Measurements from ENCODE around the gene WHRN.

- no peak for TF ChIP-seq POLR2AphosphoS5 (IDR thresholded peaks at IDR 0.05; ENCODE audit: low read depth, low read length)
- no peak for TF ChIP-seq REST (IDR thresholded peaks at IDR 0.05; ENCODE audit: insufficient read depth in 1 of 2, low read depth in 2 of 2, low read length in 2 of 2)
- no peak for TF ChIP-seq SIN3A (IDR thresholded peaks at IDR 0.05; ENCODE audit: borderline replicate concordance, insufficient read depth, low read length)
- no peak for TF ChIP-seq TAF1 (IDR thresholded peaks at IDR 0.05; ENCODE audit: borderline replicate concordance, insufficient read depth, low read length)
- TF ChIP-seq FOXP2 (optimal IDR thresholded peaks at IDR 0.05; ENCODE audit: borderline replicate concordance, extremely low read depth, extremely low read length, insufficient read depth) = no peak
These were observed 50.6 kb downstream of the WHRN start for GRCh38 chr9:114454652-114455051.
